Activated T-cell treated with anti-CD3 and anti-CD28 coated beads, Interleukin-2, amount 50 U/mL, for 1 hour (primary cell): ENCODE data around the gene FGF18.

ENCODE experiments used
- DNase-seq: peaks from one replicate; pipeline ENCODE4 v3.0.0-alpha.2; 2020

The FGF18 gene

GRCh38 chr5:171445644-171446516 is 26.4 kb downstream of the FGF18 start:
- DNase-seq: no peak

- no peak for DNase-seq
Observed at GRCh38 chr5:171447226-171447625, 27.8 kb downstream of the FGF18 start.

GRCh38 chr5:171449426-171449825 is 30.0 kb downstream of the FGF18 start:
- DNase-seq: no peak

GRCh38 chr5:171450423-171451331 is 31.2 kb downstream of the FGF18 start:
- no peak for DNase-seq

GRCh38 chr5:171451421-171451820 is 32.0 kb downstream of the FGF18 start:
- no peak for DNase-seq

- DNase-seq: no peak
Observed at GRCh38 chr5:171453056-171453725, 33.7 kb downstream of the FGF18 start.

GRCh38 chr5:171453988-171454387 is 34.5 kb downstream of the FGF18 start:
- DNase-seq: no peak

- DNase-seq: no peak
Observed at GRCh38 chr5:171454549-171454948, 35.1 kb downstream of the FGF18 start.

GRCh38 chr5:171455522-171455921 is 36.1 kb downstream of the FGF18 start:
- DNase-seq: no peak

- no peak for DNase-seq
Observed at GRCh38 chr5:171457208-171457981, 37.9 kb downstream of the FGF18 start.

- no peak for DNase-seq
Observed at GRCh38 chr5:171459839-171460238, 40.4 kb downstream of the FGF18 start.

- no peak for DNase-seq
Observed at GRCh38 chr5:171462136-171462927, 42.9 kb downstream of the FGF18 start.

GRCh38 chr5:171462928-171463861 is 43.7 kb downstream of the FGF18 start:
- DNase-seq: no peak

- DNase-seq: no peak
Observed at GRCh38 chr5:171463862-171464229, 44.4 kb downstream of the FGF18 start.

GRCh38 chr5:171464829-171465228 is 45.4 kb downstream of the FGF18 start:
- no peak for DNase-seq

- DNase-seq: no peak
Observed at GRCh38 chr5:171467107-171467506, 47.7 kb downstream of the FGF18 start.

- DNase-seq: no peak
Observed at GRCh38 chr5:171469326-171469725, 49.9 kb downstream of the FGF18 start.

GRCh38 chr5:171470420-171470819 is 51.0 kb downstream of the FGF18 start:
- DNase-seq: no peak

GRCh38 chr5:171474230-171474813 is 54.9 kb downstream of the FGF18 start:
- no peak for DNase-seq

- no peak for DNase-seq
Observed at GRCh38 chr5:171475596-171475995, 56.1 kb downstream of the FGF18 start.
